ENCODE results near the gene MYBPH.

MYBPH gene

DNA sequence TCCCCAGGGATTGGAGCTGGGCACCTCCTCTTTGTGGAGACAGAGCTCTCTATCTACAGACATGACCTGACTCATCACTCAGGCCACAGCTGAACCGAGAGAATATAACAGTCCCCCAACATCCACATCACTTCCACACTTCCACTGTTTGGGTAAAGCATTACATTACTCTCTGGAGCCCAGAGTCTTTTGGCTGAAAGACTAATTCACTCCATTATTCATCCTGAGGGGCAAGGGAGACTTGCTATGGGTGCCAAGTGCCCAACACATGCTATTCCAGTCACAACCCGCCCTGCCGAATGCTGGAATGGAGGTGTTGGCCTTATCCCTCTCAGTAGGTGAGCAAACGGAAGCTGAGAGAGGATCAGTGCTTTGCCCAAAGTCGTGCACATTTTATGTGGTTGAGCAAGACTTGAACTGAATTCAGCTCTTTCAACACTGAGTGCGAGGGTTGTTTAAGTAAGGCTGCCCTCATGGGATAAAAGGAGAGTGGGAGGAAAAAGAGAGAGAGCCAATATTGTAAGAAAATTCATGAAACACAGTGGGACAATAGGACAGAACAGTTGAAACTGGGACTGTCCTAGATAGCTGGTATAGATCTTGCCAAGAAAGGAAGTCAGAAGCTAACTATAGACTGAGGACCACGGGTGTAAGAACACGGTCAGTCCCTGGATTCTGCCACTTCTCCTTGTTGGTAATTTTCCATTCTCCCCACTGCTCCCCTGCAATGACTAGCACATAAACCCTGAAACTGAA, 24.4 kb upstream of the MYBPH start:
- no peak for DNase-seq (ENCODE audit: low spot score)

DNA sequence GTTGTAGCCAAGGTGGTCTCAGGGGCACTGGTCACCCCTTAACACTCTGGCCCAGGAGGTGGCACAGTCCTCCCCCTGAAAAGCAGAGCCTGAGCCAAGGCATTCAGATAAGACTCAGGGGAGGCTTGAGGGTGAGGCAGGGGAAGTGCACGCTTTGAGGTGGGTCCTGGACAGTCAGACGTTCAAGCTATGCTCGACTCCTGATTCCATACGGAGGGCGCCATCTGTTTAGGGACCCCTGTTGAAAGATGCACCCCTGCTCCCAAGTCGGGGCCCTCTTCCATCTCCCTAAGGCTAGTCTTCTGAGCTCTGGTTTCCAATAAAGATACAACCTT, 23.8 kb upstream of the MYBPH start:
- no peak for DNase-seq (ENCODE audit: low spot score)

DNA sequence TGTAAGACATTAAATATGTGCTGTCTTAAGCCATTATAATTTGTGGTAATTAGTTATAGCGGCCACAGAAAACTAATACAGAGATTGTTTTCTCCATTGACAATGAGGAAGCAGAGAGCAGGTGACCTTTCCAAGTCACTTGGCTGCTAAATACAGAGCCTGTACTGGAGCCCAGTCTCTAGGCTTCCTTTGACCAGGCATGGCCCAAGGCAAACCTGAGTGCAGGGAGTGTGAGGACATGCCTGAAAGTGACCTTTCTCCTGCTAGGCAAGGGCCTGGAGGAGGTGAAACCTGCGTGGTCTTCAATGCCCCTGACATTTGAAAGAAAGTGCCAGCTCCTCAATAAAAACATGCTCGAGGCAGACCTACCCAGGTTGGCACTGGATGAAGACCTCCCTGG, 23.4 kb upstream of the MYBPH start:
- DNase-seq (ENCODE audit: low spot score), result no peak

DNA sequence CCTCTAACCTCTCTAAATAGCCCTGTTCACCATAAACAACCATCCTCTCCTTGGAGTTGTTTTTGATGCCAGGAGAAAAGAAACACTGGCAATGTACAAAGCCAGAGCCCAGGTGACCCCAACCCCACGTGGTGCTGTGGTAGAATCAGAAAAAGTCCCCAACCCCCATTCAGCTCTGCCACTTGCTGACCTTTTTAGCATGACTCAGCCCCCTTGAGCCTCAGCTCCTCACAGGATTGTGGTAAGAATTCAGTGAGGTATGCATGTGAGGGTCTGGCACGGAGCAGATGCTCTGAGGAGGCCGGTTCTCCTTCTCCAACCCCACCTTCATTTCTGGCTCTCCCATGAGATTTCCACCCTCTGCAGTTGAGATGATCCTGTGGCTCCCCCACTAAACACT, 22.0 kb upstream of the MYBPH start:
- DNase-seq (ENCODE audit: low spot score), result no peak

DNA sequence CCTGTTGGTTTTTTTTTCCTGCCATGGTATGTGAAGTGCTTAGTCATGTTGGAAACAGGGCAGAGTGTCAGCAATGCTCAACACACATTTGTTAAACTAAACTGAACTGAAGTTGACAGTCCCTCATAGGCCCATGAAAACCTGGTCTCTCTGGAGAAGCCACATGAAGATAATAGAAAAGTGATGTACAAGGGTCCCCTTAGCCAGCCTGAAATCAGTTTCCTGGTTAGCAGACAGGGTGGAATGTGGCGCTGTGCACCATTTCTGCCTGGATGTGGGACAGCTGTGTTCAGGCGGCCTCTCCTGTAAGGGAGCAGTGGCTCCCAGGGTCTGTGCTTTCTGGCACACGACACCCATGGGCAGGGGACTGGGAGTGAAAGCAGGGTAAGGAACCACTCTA, 20.7 kb upstream of the MYBPH start:
- DNase-seq (ENCODE audit: low spot score), result no peak

DNA sequence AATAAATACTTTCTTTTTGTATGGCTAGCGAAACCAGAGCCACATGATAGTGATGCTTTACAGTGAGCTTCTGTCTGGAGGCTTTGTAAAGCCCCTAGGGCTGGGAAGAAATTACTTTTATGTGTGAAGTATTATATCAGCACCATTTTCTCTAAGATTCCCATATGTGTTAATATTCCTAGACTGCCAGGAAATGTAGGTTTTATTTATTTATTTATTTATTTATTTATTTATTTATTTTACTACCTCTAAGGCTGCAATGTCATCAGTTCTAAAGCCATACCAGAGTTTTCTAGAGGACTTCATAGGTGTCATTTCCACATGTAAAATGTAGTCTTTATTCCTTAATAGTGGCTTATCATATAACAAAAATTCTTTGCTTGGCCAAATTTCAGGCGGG, 15.3 kb upstream of the MYBPH start:
- no peak for DNase-seq (ENCODE audit: low spot score)

DNA sequence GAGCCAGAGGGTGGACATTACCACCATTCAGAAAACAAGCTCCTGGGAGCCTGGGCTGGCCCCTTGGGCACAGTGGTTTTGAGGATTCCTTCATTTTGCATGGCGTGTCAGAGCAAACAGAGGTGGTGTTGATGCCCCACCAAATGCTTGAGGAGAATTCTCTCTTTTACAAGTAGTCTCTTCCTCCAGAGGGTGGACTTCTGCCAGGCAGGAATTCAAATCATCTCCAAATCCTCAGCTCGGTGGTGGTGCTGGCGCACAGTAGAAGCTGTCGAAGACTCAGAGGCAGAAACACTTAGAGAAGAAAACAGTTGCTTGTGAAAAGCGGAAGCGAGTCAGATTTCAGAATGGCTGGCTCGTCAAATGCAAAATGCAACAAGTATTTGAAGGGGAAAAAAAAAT, 14.3 kb upstream of the MYBPH start:
- no peak for DNase-seq (ENCODE audit: low spot score)

DNA sequence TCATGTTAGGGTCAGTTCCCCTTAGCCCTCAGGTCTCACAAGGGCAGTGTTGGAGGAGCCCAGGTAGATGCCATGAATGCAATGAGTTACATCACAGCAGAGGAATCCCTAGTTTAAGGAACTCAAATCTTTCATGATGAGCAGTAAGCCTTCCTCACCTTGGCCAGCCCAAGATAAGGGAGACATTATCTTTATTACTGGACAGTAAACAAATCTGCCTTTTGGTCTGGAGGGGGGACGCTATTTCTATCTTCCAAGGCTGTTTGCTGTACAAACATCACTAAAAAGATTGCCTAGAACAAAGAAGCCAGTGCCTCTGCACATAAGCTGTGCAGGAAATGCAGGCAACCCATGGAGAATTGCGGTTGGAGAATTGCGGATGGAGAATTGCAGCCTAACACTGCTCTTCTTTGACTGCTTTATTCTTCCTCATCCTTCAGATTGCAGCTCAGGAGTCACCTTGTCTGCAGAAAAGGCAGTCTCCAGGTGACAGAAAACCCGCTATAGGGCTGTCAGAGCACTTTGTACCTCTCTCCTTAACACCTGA, 13.1 kb upstream of the MYBPH start:
- DNase-seq (ENCODE audit: low spot score), result no peak

DNA sequence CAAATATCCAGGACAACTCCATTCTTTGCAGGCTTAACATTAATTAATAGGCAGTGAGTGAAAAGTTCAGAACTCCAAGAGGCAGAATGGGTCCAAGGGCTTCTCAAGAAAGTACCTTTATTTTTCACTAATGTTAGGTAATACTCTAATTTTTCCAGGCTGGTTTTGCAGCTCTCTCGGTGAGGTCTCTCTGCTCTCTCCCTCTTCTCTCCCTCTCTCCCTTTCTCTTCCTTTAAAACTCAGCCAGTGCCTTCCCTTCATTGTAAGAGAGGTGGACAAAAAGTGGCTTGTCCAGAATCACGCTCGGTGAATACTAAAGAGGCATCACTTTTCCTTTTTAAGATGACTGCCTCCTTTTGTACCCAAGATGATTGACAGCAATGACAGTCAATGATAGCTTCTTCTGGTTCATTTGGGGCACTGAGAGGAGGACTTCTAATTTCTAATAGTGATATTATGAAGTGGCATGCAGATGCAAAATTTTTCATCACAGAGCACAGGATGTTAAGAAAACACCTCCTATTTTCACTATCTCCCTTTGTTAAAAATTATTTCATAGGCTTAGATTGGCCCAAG, 12.2 kb upstream of the MYBPH start:
- DNase-seq (ENCODE audit: low spot score), result no peak

DNA sequence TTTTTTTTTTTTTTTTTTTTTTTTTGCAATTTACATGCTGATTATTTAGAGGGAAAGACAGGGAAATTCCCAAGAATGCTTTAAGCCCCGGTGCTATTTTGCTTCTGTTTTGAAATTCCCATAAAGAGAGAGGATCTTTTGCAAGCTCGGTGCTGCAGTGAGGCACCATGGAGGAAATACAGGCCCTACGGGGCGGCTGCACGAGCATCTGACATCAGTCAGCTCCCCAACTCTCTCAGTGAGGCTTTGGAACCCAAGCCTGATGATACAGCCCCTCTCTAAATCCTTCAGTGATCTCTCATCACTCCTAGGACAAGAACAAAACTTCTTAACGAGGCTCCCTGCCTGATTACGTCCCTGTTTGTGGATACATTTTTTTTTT, 11.7 kb upstream of the MYBPH start:
- DNase-seq (ENCODE audit: low spot score), result no peak

DNA sequence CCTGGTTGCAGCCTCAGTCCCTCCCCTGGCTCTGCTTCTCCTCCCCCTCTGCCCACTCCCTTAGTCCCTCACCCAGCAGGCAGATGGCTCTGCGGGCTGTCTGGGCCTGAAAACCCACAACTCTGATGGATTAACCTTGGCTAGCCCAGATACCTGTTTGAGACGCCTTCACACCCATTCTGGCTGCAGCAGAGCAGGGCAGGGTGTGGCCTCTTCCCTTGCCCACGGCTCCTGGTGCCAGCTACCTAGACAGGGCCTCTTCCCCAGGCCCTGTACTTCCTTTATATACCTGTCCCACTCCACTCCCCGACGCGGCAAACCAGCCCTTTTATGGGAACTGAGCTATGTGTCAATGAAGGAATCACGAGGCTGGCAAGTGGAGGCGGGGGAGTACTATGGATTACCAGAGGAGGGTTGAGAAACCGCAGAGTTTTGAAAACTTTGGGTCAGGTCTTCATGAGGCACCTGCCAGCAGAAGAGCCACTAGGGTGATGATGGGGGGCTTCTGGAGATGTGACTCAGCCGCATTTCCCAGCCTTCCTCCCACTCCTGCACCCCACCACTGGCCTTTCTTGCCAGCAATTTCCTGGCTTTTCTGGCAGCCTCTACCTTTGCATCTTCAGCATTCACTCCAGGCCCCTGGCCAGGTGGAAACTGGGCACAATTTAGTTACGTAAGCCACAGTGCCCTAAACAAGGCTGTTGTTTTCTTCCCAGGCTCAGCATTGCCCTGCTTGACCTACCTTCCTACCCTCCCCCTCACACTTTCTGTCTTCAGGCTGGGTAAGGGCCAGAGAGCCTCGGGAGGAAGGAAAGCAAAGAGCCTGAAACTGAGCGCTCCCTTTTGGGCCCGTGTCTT, 11.0 kb upstream of the MYBPH start, which contains the start of gene CHI3L1:
Gene CHI3L1, minus strand, starts transcription at position 259 of the 858 bp plus-strand sequence. Its CDS starts 81 bp downstream, at position 178.
- no peak for DNase-seq (ENCODE audit: low spot score)

DNA sequence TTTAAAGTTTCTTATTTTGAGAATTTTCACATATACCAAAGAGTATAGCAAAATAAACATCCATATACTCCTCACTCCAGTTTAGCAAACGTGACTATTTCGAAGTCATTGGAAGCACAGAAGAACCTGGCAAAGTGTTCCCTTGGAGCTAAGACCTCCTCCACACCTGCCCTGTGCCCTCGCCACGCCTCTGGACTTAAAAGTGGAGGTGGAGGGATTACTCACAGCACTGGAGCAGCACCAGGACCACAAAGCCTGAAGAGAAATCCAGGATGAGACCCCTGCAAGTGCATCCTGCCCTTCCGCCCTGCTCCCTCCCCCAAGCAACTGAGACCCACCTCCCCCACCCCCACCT, 10.4 kb upstream of the MYBPH start:
- DNase-seq (ENCODE audit: low spot score), result no peak

DNA sequence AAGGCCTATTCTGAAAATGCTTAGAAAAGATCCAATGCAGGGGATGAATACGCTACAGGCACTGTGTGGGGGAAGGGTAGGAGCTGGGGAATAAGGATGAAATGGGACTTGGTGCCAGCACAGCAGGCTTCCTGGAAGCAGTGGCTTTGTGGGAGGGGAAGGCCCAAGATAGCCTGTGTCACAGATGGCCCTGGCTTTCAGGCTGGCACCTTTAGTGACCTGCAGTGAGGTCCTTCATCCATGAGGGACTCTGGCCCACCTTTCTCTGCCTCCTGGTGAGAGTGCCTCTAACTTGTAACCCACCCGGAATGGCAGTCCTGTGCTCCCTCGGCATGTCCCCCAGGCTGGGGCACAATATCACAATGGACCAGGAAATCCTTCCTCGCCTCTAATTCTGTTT, 10.0 kb upstream of the MYBPH start:
- no peak for DNase-seq (ENCODE audit: low spot score)

DNA sequence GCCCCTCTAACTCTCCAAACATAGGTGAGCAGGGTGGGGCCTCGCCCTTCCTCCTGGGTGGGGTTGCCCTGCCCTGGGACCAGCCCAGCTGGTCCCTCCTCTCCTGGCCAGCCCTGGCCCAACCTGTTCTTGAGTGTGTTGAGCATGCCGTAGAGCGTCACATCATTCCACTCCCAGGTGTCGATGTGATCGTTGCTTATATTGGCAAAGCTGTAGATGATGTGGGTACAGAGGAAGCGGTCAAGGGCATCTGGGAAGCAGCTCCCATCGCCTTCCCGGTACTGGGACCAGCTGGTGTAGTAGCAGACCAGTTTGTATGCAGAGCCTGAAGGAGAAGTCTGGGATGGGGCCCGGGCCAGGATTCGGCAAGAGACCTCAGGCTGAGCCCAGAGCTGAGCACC, 9.4 kb upstream of the MYBPH start:
- DNase-seq (ENCODE audit: low spot score), result no peak

DNA sequence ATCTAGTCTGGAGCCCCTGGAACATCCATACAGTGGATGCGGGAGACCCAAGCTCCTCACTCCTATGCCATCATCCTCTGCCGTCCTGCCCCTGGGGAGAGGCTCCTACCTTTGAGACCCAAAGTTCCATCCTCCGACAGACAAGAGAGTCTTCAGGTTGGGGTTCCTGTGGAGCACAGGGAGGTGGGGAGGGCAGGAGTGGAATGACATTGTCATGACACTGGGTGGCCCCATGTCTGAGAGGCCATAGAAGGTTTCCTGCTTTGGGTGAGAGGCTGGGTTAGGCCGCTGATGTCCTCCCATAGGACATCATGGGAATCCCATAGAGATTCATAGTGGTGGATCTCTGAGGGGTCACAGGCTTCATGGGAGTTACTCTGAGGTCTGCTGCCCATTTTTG, 8.8 kb upstream of the MYBPH start:
- no peak for DNase-seq (ENCODE audit: low spot score)

DNA sequence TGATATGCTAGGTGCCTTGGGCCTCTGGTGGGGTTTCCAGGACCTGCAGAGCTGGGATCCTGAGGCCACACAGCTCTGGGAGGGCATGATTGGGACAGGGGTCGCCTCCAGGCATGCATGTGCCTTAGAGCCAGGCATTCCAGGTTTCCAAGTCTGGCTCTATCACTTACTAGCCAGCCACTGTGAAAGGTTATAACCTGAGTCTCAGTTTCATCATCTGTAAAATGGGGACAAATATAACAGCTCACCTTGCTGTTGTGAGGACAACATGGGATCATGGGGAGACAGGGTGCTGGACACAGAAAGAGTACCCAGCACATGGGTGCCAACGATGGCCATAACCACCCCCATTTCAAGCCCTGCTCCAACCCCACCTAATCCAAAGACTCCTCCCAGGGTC, 8.2 kb upstream of the MYBPH start:
- DNase-seq (ENCODE audit: low spot score), result no peak

DNA sequence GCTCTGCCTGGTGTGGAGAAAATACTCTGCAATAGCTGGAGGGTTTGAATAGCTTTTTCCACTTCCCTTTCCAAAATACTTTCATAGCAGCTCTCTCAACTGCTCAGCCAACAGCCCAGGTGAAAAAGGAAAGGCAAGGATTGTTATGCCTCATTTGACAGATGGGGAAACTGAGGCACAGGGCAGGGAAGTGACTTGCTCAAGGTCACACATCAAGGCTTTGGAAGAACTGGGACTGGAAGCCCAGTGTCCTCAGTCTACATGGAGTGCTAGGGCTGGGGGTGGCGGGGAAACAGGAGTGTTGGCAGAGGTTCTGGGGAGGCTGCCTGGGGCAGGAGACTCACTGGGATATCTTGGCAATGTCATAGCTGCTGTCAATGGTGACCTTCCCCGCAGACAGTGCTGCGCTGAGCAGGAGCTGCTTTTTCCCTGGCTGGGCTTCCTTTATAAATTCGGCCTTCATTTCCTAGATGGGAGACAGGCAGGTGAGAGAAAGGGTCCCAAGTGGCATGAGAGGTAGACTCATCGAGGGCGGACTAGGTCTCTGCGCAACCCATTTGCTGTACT, 6.8 kb upstream of the MYBPH start:
- DNase-seq (ENCODE audit: low spot score), result no peak

DNA sequence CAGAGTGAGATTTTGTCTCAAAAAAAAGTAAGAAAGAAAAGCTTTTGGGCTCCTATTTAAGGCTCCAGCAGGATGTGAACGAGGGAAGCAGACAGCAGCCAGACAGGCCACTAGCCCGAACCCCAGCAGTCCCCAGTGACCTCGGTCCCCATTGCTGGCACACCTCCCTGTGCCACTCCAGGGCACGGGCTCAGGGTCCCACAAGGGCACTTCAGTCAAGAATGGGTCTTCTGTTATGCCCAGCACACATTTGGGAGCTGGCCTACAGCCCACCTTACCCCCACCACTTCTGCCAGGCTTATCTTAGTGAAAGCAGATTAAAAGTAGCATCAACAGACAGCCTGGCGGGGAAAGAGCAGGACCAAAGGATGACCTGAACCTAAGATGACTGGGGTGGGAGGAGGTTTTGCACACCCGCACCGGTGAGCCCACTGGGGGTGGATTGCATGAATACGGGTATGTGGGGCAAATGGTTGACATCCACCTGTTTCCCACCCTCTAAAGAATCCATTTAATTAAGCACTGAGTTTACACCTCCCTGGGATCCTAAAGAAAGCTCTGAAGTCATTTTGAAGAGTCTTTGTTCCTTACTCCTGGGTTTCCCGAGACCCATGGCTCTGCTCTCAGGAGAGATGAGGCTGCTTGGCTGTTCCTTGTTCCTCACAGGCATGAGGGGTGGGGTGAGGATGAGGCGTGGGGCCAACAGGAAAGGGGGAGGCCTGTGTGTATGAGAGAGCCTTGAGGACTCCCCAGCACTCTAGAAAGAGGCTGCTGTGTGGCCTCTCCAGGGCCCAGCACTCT, 6.2 kb upstream of the MYBPH start:
- no peak for DNase-seq (ENCODE audit: low spot score)

DNA sequence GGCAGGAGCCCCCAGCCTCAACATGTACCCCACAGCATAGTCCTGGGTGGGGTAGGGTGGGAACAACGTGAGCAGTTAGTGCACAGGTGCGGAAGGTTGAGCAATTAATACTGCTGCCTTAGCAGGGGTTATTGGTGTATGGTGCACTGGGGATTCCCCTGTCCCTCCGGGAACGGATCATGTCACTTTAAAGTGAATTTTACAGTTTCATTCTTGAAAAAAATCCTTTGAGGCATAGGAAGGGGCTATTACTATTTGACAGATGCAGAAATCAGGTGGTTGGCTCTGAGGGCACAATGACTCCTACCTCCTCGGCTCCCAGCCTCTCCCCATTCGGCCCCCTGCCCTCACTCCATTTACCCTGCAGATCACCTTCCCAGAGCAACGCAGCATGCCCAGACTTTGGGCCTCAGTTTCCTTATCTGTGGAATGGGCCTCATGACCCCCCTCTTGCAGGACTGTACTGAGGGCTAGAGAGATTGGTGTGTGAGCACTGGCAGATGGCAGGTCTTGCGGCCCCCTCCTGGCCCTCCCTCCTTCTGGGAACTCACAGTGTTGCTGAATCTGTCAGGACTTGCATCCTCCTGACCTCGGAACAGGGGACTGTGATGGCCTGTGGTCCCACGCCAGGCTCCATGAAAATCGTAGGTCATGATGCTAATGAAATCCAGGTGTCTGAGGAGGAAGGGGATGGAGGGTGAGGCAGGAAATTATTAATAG, 5.1 kb upstream of the MYBPH start:
- no peak for DNase-seq (ENCODE audit: low spot score)

DNA sequence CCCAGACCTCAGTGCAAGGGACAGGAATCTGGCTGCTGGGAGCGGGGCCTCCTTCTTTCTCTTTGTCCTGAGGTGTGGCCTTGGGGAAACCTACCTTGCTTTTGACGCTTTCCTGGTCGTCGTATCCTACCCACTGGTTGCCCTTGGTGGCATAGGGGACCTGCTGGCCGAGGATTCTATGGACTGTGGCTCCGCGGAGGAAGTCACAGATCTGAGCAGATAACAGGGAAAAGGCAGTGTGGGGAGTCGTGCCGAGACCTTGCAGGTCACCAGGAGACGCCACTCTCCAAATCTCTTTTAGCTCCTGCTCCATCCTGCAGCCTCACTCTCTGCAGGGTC, 4.0 kb upstream of the MYBPH start:
- no peak for DNase-seq (ENCODE audit: low spot score)
